A673 (cell line): Measurements from ENCODE around the gene BLCAP. TPM values are rescaled to one million over a fixed set of nuclear protein-coding genes. Genes with fewer than 3 reads are reported as not detected.

Experiments used
- BruUV-seq: library from RNA; stranded (reverse); fragments of 400-500 nt; replicated peaks from 2 replicates; lab custom pipeline; 2021; lab: Mats Ljungman, UMichigan
- CTCF ChIA-PET: fragments of 300-600 bp; sonication (Branson Sonifier 250); formaldehyde crosslinking; loops from one replicate; lab custom pipeline; 2022; ENCODE audit warnings: antibody characterized with exemption; lab: Charles Lee
- POLR2A ChIA-PET: fragments of 300-600 bp; sonication (Branson Sonifier 250); formaldehyde crosslinking; loops from one replicate; lab custom pipeline; 2022; ENCODE audit warnings: antibody characterized with exemption; ENCODE audit not compliant: low non-redundant PET; lab: Charles Lee
- DNase-seq: peaks from one replicate; pipeline ENCODE4 v3.0.0-alpha.2; 2015; ENCODE audit warnings: low spot score
- H3K27ac ChIP-seq: fragments of 200-600 bp; sonication (generic); 2 replicates; pipeline ENCODE4 v1.5.1; 2016; ENCODE audit warnings: mixed run types, low read depth, mild to moderate bottlenecking, mixed read lengths, antibody characterized with exemption, low read length; ENCODE audit not compliant: poor library complexity, severe bottlenecking
- H3K27me3 ChIP-seq: fragments of 200-600 bp; sonication (generic); replicated peaks from 2 replicates; pipeline ENCODE4 v1.6.1; 2017; ENCODE audit warnings: mixed run types, low read depth, mild to moderate bottlenecking, mixed read lengths, antibody characterized with exemption, low read length; ENCODE audit not compliant: insufficient read depth, poor library complexity
- H3K36me3 ChIP-seq: fragments of 200-600 bp; sonication (generic); 2 replicates; pipeline ENCODE4 v1.6.1; 2016; ENCODE audit warnings: mixed run types, mild to moderate bottlenecking, mixed read lengths, antibody characterized with exemption, low read length; ENCODE audit not compliant: insufficient read depth, poor library complexity, severe bottlenecking
- H3K4me1 ChIP-seq: fragments of 200-600 bp; sonication (generic); 2 replicates; pipeline ENCODE4 v1.6.1; 2017; ENCODE audit warnings: mixed run types, mild to moderate bottlenecking, mixed read lengths, antibody characterized with exemption, low read length; ENCODE audit not compliant: insufficient read depth, poor library complexity, severe bottlenecking
- H3K4me3 ChIP-seq: fragments of 200-600 bp; sonication (generic); 2 replicates; pipeline ENCODE4 v1.5.1; 2016; ENCODE audit warnings: low read depth, mixed run types, mild to moderate bottlenecking, mixed read lengths, low read length; ENCODE audit not compliant: poor library complexity, severe bottlenecking
- H3K9me3 ChIP-seq: fragments of 200-600 bp; sonication (generic); 2 replicates; pipeline ENCODE4 v1.6.1; 2016; ENCODE audit warnings: mixed run types, low read depth, mild to moderate bottlenecking, mixed read lengths, antibody characterized with exemption, low read length; ENCODE audit not compliant: poor library complexity, severe bottlenecking
- CTCF ChIP-seq: fragments of 300-800, 200-600 bp; sonication (generic); conservative IDR thresholded peaks from 2 replicates; pipeline ENCODE4 v1.5.1; 2017; ENCODE audit warnings: low read depth, mild to moderate bottlenecking, antibody characterized with exemption, low read length, moderate library complexity, mixed read lengths
- EZH2 ChIP-seq: fragments of 200-600 bp; sonication (generic); IDR thresholded peaks from 2 replicates; pipeline ENCODE4 v1.6.1; 2017; ENCODE audit warnings: borderline replicate concordance, low read depth, mild to moderate bottlenecking, mixed read lengths, antibody characterized with exemption, low read length; ENCODE audit not compliant: poor library complexity, severe bottlenecking
- intact Hi-C: fragments of 100-400 bp; cut with micrococcal nuclease; formaldehyde crosslinking; loops from one replicate; pipeline ENCODE4 v1.10.0; 2022; ENCODE audit not compliant: unreplicated experiment
- total RNA-seq: library from RNA; stranded (reverse); gene quantifications from 2 replicates; pipeline ENCODE4 v1.2.3, GENCODE V29; 2021

Gene BLCAP
- total RNA-seq, 1 experiment from 2014 or later = 39.9 TPM

GRCh38 chr20:37501940-37502339 lies 25.7 kb downstream of the BLCAP start:
- intact Hi-C loops = no loop called here
- TF ChIP-seq CTCF (no peak), EZH2 (no peak)
- no peaks in the 10 kb centered on the region for H3K9me3 ChIP-seq
- ChIA-PET CTCF (no interaction called here), POLR2A (no interaction called here)
- H3K27ac ChIP-seq = no peak overlapping the region
- BruUV-seq = no TSS peak
- no peak overlapping the region for H3K4me3 ChIP-seq
- H3K4me1 ChIP-seq = no peaks in the 10 kb centered on the region
- no peaks in the 10 kb centered on the region for H3K27me3 ChIP-seq
- no peak for DNase-seq
- H3K36me3 ChIP-seq = no peaks in the 10 kb centered on the region

DNA sequence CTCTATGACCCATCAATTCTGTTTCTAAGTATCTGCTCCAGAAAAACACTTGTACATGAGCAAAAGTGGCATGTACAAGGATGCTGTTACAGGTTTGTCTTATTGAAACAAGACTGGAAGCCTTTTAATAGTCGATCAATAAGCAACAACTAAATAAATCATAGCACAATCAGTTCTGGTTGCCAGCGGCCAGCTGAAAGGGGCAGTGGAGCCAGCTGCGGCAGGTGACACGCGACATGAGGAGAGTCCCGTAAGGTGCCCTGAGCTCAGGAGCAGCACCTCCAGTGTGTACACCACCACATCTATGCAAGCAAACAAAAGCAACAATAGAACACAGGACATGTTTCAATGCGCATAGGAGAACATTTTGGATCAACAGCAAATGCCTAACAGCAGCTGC lies 27.4 kb downstream of the BLCAP start:
- TF ChIP-seq CTCF (no peak), EZH2 (no peak)
- Histone ChIP-seq H3K9me3 (no peaks in the 10 kb centered on the region), H3K4me1 (no peaks in the 10 kb centered on the region), H3K27me3 (no peaks in the 10 kb centered on the region), H3K27ac (no peak overlapping the region), H3K36me3 (no peaks in the 10 kb centered on the region), H3K4me3 (no peak overlapping the region)
- no peak for DNase-seq
- CTCF ChIA-PET = no interaction called here
- BruUV-seq = no TSS peak
- POLR2A ChIA-PET = no interaction called here
- intact Hi-C loops = no loop called here

DNA sequence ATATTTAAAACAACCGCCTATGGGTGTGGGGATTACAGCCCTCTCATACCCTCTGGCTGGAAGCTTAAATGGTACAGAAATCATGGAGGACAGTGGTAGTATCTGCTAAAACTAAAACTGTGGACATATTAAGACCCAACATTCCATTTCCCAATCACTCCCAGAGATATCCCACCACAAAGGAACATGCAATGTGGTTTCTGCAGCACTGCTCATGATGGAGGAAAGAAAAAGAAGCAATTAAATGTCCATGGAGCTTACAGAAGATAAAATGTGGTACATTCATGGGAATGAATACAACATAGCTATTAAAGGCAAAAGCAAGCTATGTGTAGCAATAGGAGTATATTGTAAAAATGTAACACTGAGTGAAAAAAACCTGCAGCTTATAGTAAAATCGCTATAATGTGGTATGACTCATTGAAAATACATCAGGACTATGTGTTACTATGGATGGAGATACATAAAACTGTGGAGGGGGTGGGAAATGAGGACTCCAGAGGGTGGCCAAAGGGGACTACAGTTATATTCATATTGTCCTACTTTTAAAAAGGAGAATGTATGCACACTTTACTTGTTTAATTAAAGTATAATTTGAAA lies 29.5 kb downstream of the BLCAP start:
- H3K36me3 ChIP-seq = no peaks in the 10 kb centered on the region
- no peaks in the 10 kb centered on the region for H3K4me1 ChIP-seq
- no peak overlapping the region for H3K4me3 ChIP-seq
- no TSS peak for BruUV-seq
- no peaks in the 10 kb centered on the region for H3K9me3 ChIP-seq
- TF ChIP-seq EZH2 = no peak
- no peak for TF ChIP-seq CTCF
- no peak for DNase-seq
- H3K27me3 ChIP-seq = no peaks in the 10 kb centered on the region
- POLR2A ChIA-PET = no interaction called here
- intact Hi-C loops = no loop called here
- CTCF ChIA-PET = no interaction called here
- no peak overlapping the region for H3K27ac ChIP-seq
